ENCODE results near the gene VRK3.
A peak's percentile ranks its signal among the peaks of the same experiment; 100 is the strongest.
"Not testable (repeated sequence)": the region's sequence is repeated elsewhere in the genome, so short reads cannot be mapped to it uniquely, and the experiment has no call there.

The VRK3 gene

GRCh38 chr19:49944567-49944966 is 80.6 kb downstream of the VRK3 start:
- H3K4me3 Mint-ChIP-seq = not testable (repeated sequence)

DNA sequence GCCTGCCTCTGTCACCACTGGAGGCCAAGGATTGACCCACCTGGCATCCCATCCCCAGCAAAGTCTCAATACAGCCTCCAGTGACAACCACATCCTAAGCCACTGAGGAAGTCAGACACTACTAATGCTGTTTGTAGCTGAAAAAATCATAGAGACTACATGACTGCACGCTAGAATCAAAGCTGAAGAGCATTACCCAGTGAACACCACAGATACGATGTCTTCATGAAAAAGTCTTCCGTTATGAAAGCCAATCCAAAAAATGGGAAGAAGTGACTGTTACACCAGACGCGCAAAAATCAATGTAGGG is 84.7 kb downstream of the VRK3 start:
- peaks cover 28% of the 10 kb centered on the region for H3K4me1 Mint-ChIP-seq
- ATAC-seq = no peak
- no peak overlapping the region for H3K27ac Mint-ChIP-seq
- H3K4me3 Mint-ChIP-seq = no peak overlapping the region
- H3K27me3 Mint-ChIP-seq = peaks cover 27% of the 10 kb centered on the region
- no peaks in the 10 kb centered on the region for H3K36me3 Mint-ChIP-seq
- H3K9me3 Mint-ChIP-seq = peaks cover 3% of the 10 kb centered on the region

More at GRCh38 chr19:49944567-49944966, 80.6 kb downstream of the VRK3 start:
- Mint-ChIP-seq H3K4me1 (peaks cover 18% of the 10 kb centered on the region), H3K27me3 (peaks cover 58% of the 10 kb centered on the region)
- H3K36me3 Mint-ChIP-seq, H3K27ac Mint-ChIP-seq, H3K9me3 Mint-ChIP-seq: not testable (repeated sequence)
- peak; percentile 86 for ATAC-seq

DNA sequence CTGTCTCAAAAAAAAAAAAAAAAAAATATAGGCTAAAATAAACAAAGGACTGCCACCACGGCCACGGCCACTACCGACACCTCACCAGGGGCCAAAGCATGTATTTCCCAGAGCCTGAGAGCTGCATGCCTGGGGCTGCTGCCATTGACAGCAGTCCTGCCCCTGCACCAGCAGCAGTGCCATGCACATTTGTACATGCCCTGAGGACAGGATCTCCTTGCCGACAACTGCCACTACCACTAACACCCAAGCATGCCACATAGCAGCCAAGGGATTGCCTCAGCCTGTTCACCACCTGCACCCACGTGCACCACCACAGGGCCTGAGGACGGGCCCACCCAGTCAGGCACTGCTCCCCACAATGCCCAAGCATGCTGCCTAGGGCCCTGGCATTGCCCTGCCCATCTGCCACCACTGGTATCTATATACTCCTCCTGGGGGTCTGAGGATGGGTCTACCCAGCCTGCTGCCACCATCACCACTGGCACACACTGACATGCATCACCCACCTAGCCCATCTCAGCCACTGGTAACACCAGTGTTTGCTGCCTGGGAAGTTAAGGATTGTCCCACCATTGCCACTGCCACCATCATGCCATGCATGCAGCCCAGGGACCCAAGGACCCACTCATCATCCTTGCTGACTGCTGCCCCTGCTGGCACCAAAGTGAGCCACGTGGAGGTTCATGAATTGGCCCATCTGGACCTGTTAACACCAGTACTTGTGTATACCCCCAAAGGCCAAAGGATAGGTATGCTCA is 85.3 kb downstream of the VRK3 start:
- Mint-ChIP-seq H3K27ac (no peak overlapping the region), H3K9me3 (peaks cover 3% of the 10 kb centered on the region), H3K27me3 (peaks cover 27% of the 10 kb centered on the region), H3K36me3 (no peaks in the 10 kb centered on the region), H3K4me3 (no peak overlapping the region), H3K4me1 (peaks cover 22% of the 10 kb centered on the region)
- no peak for ATAC-seq

DNA sequence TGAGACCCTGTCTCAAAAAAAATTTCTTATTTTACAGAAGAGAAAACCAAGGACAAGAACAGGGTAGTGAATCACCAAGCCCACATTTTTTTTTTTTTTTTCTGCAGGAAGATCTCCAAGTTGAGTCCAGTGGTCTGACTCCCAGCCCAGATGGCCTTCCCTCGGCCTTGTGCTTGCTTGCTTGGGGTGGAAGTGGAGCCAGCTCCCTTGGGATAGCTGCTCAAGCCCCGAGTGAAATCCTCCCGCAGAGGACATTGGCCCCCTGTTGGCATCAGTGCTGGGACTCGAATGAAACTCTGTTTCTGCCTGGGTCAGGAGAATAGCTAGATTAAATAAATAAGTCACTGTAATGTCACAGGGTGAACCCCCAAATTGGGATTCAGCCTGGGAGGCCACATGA is 86.5 kb downstream of the VRK3 start:
- H3K4me3 Mint-ChIP-seq = no peak overlapping the region
- ATAC-seq = no peak
- H3K36me3 Mint-ChIP-seq = peaks cover 2% of the 10 kb centered on the region
- peaks cover 24% of the 10 kb centered on the region for H3K27me3 Mint-ChIP-seq
- no peaks in the 10 kb centered on the region for H3K9me3 Mint-ChIP-seq
- no peak overlapping the region for H3K27ac Mint-ChIP-seq
- H3K4me1 Mint-ChIP-seq = peaks cover 15% of the 10 kb centered on the region

GRCh38 chr19:49937750-49938381 is 87.3 kb downstream of the VRK3 start:
- H3K9me3 Mint-ChIP-seq = no peaks in the 10 kb centered on the region
- H3K27me3 Mint-ChIP-seq = peaks cover 16% of the 10 kb centered on the region
- H3K36me3 Mint-ChIP-seq = peaks cover 10% of the 10 kb centered on the region
- peak overlapping the region; percentile 44 for H3K4me3 Mint-ChIP-seq
- H3K4me1 Mint-ChIP-seq = peaks cover 18% of the 10 kb centered on the region
- peak; percentile 77 for ATAC-seq
- H3K27ac Mint-ChIP-seq = no peak overlapping the region

DNA sequence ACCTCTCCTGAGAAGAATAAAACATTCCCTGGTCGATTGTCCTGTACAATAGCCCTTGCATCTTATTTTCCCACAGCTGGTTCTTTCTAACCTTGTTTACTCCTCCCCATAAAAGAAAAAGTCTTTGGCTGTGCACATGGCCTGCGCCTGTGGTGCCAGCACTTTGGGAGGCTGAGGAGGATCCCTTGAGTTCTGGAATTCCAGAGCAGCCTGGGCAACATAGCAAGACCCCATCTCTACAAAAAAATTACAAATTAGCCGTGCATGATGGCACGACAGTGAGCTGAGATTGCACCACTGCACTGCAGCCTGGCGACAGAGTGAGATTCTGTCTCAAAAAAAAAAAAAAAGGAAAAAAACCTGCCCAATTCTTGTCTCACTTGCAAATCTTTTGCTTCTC is 88.6 kb downstream of the VRK3 start:
- Mint-ChIP-seq H3K36me3 (peaks cover 23% of the 10 kb centered on the region), H3K27ac (no peak overlapping the region), H3K9me3 (peaks cover 3% of the 10 kb centered on the region), H3K4me3 (no peak overlapping the region), H3K4me1 (peaks cover 26% of the 10 kb centered on the region), H3K27me3 (peaks cover 11% of the 10 kb centered on the region)
- no peak for ATAC-seq

GRCh38 chr19:49933643-49934042 is 91.5 kb downstream of the VRK3 start:
- Mint-ChIP-seq H3K27ac (peak overlapping the region; percentile 7), H3K36me3 (peaks cover 50% of the 10 kb centered on the region), H3K4me3 (no peak overlapping the region), H3K27me3 (no peaks in the 10 kb centered on the region), H3K9me3 (peaks cover 8% of the 10 kb centered on the region), H3K4me1 (peaks cover 46% of the 10 kb centered on the region)
- ATAC-seq = no peak

DNA sequence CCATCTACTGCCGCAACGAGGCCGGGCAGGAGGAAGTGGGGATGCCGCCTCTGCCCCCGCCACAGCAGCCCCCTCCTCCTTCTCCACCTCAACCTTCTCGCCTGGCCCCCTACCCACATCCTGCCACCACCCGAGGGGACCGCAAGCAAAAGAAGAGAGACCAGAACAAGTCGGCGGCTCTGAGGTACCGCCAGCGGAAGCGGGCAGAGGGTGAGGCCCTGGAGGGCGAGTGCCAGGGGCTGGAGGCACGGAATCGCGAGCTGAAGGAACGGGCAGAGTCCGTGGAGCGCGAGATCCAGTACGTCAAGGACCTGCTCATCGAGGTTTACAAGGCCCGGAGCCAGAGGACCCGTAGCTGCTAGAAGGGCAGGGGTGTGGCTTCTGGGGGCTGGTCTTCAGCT is 92.4 kb downstream of the VRK3 start:
- H3K9me3 Mint-ChIP-seq = peaks cover 8% of the 10 kb centered on the region
- no peak overlapping the region for H3K27ac Mint-ChIP-seq
- no peak overlapping the region for H3K4me3 Mint-ChIP-seq
- H3K27me3 Mint-ChIP-seq = no peaks in the 10 kb centered on the region
- ATAC-seq = no peak
- peaks cover 49% of the 10 kb centered on the region for H3K4me1 Mint-ChIP-seq
- H3K36me3 Mint-ChIP-seq = peaks cover 53% of the 10 kb centered on the region

GRCh38 chr19:49932041-49932451 is 93.1 kb downstream of the VRK3 start:
- no peak for ATAC-seq
- Mint-ChIP-seq H3K4me3 (peak overlapping the region; percentile 22), H3K27me3 (no peaks in the 10 kb centered on the region), H3K4me1 (peaks cover 48% of the 10 kb centered on the region), H3K9me3 (peaks cover 8% of the 10 kb centered on the region), H3K27ac (no peak overlapping the region), H3K36me3 (peaks cover 59% of the 10 kb centered on the region)

DNA sequence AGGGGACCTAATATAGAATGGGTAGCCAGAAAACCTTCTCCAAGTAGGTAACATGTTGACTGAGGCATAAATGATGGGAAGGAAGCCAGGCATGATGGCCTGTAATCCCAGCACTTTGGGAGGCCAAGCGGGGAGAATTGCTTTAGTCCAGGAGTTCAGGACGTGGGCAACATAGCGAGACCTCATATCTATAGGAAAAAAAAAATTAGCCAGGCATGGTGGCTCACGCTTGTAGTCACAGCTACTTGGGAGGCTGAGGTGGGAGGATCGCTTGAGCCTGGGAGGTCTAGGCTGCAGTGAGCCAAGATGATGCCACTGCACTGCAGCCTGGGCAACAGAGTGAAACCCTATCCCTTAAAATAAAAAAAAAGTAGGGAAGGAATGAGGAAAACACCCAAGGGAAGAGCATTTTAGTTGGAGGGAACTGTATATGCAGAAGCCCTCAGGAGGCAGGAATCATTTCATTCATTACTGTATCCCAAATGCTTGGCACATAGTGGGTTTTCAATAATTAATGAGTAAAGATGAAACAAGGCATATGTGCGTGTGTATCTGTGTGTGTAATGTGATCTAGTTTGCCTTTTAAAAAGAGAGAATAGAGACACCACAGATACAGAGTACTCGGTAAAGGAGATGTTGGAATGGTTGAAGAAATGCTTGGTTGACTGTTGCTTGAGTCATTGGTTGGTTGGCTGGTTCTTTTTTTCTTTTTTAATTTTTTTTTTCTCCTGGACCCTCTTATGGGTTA is 93.7 kb downstream of the VRK3 start:
- no peaks in the 10 kb centered on the region for H3K27me3 Mint-ChIP-seq
- no peak overlapping the region for H3K27ac Mint-ChIP-seq
- H3K9me3 Mint-ChIP-seq = peaks cover 8% of the 10 kb centered on the region
- H3K4me3 Mint-ChIP-seq = peak overlapping the region; percentile 90
- ATAC-seq = no peak
- H3K36me3 Mint-ChIP-seq = peaks cover 62% of the 10 kb centered on the region
- peaks cover 48% of the 10 kb centered on the region for H3K4me1 Mint-ChIP-seq

- Mint-ChIP-seq H3K27ac (peak overlapping the region; percentile 95), H3K4me1 (peaks cover 53% of the 10 kb centered on the region), H3K27me3 (no peaks in the 10 kb centered on the region), H3K4me3 (peak overlapping the region; percentile 90), H3K36me3 (peaks cover 65% of the 10 kb centered on the region), H3K9me3 (peaks cover 8% of the 10 kb centered on the region)
- no peak for ATAC-seq
These were observed 94.6 kb downstream of the VRK3 start for GRCh38 chr19:49930483-49931011.

DNA sequence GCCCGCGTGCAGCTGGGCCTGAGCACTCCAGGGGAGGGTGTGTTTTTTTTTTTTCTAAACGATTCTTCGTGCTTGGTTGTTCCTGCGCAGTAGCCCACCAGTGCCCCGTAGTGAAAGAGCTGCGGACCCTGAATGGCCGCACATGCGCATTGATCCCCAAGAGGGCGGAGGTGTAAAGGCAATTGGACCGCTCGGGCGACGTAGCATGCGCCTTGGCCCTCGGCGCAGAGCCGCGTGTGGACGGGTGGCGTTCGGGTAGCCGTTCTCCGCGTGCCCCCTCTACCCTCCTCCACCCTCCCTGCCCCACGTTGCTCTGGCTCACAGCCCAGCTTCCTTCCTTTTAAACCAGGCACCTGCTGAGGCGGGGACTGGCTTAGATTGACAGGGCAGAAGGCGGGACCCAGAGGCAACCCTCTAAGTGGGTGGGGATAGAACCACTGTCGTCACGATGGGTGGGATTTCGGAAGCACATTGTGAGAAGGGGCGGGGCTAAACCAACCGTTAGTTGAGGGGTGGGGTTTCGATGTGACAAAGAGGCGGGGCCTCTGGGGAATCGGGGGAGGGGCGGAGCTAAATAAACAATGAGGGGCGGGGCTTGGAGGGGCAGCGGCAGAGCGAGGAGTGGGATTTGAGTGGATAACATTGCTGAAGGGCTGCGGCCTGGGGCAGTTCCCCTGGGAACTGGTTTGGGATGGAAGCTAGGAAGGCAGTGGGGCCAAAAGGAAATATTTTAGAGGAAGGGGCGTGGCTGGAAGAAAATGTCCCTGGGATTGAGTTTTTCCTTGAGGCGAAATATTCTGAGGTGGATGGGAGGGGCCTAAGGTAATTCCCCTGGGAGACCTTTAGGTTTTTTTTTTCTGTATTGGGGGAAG is 95.3 kb downstream of the VRK3 start:
- peaks cover 8% of the 10 kb centered on the region for H3K9me3 Mint-ChIP-seq
- no peaks in the 10 kb centered on the region for H3K27me3 Mint-ChIP-seq

DNA sequence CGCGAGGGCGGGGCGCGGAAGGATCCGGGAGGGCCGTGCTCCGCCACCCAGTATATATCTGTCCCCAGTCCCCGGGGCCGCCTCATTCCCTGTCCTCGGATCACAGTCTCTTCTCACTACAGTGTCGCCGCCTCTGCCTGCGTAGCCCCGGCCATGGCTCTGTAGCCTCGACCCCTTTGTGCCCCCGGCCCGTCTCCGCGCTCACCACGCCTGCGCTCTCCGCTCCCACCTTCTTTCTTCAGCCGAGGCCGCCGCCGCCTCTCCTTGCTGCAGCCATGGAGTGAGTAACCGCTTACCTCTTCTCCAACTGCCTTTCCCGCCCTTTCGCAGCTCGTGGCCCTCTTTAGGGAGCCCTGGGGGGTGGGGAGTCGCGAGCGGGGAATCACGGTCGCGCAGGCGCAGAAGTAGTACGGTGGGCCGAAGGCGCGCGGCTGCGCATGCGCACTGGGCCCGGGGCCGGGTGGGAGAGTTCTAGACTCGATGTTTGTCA is 96.0 kb downstream of the VRK3 start, which contains the start of the genes ATF5 and NUP62:
Gene ATF5 (plus strand): TSS at position 85 of the 490 bp plus-strand sequence. CDS start 1,646 bp downstream, outside the sequence.
Gene NUP62 (minus strand): TSS at position 384 of the 490 bp plus-strand sequence. CDS start 19,697 bp downstream, outside the sequence.
- peaks cover 75% of the 10 kb centered on the region for H3K36me3 Mint-ChIP-seq
- H3K4me1 Mint-ChIP-seq = peaks cover 67% of the 10 kb centered on the region
- H3K27me3 Mint-ChIP-seq = no peaks in the 10 kb centered on the region
- H3K27ac Mint-ChIP-seq = peak within 1 kb of the TSS; percentile 95
- peaks cover 8% of the 10 kb centered on the region for H3K9me3 Mint-ChIP-seq
- ATAC-seq = peak; percentile 79
- peak within 1 kb of the TSS; percentile 90 for H3K4me3 Mint-ChIP-seq

More for the DNA sequence above, 95.3 kb downstream of the VRK3 start:
- H3K4me1 Mint-ChIP-seq = peaks cover 60% of the 10 kb centered on the region
- H3K27ac Mint-ChIP-seq = peak overlapping the region; percentile 95
- ATAC-seq = peak; percentile 94
- peaks cover 69% of the 10 kb centered on the region for H3K36me3 Mint-ChIP-seq
- H3K4me3 Mint-ChIP-seq = peak overlapping the region; percentile 90

- Mint-ChIP-seq H3K27ac (peak overlapping the region; percentile 95), H3K4me1 (peaks cover 74% of the 10 kb centered on the region), H3K4me3 (peak overlapping the region; percentile 90), H3K9me3 (peaks cover 8% of the 10 kb centered on the region), H3K27me3 (no peaks in the 10 kb centered on the region), H3K36me3 (peaks cover 72% of the 10 kb centered on the region)
- no peak for ATAC-seq
These were observed 97.5 kb downstream of the VRK3 start for GRCh38 chr19:49927526-49928264.
